Head of caudate nucleus (tissue), 42 donors: ENCODE results near the gene STN1.

Experiments used
- DNase-seq, 42 donors: peaks; one replicate each; pipeline versions ENCODE4 v3.0.0 to v3.0.0-alpha.2; 2020 to 2021; ENCODE audit warnings: mixed read lengths in 7 of 42
- intact Hi-C: fragments of 100-400 bp; cut with DNase I; formaldehyde crosslinking; loops from one replicate; pipeline ENCODE4 v1.15.0; 2022

Gene STN1

GRCh38 chr10:103840740-103841070 is 77.3 kb downstream of the STN1 start:
- intact Hi-C loops, result no loop called here
- no peak for DNase-seq

- peak in 9 of 42 donors; percentile 28 to 65 (median 40) for DNase-seq
- intact Hi-C loops, result no loop called here
Measured at GRCh38 chr10:103839872-103840739, 77.9 kb downstream of the STN1 start.

- no peak for DNase-seq
- intact Hi-C loops, result no loop called here
Measured at GRCh38 chr10:103839519-103839871, 78.5 kb downstream of the STN1 start.

DNA sequence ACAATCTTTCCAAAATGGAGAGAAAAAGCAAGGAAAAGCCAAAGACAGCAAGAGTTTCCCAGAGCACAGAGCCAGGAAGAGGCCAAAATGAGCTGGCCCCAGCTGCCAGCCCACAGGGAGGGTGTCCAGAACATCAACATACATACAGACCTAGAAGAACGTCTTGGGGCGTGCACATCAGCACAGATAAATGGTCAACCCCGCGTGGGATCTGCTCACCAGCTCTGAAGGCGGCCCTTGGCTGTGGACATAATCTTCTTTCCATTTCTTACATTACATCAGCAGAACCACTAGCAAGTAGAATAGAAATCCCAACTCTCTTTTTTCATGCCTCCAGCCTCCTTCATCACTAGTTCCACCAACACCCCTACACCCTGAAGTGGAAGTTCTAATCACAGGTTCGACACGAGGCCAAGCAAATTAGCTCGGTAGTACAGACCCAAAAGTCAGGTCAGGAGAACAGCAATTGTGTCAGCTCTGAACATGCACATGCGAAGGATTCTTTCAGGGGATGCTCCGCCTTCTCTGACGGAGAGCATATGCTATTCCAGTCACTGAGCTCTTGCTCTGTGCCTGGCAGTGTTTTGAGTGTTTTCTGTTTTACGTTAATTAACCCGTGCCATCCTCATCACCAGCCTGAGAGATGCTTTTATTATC is 79.0 kb downstream of the STN1 start:
- intact Hi-C loops, result no loop called here
- no peak for DNase-seq

GRCh38 chr10:103838070-103838395 is 80.0 kb downstream of the STN1 start:
- peak in 1 of 42 donors; percentile 5 for DNase-seq
- intact Hi-C loops, result no loop called here

DNA sequence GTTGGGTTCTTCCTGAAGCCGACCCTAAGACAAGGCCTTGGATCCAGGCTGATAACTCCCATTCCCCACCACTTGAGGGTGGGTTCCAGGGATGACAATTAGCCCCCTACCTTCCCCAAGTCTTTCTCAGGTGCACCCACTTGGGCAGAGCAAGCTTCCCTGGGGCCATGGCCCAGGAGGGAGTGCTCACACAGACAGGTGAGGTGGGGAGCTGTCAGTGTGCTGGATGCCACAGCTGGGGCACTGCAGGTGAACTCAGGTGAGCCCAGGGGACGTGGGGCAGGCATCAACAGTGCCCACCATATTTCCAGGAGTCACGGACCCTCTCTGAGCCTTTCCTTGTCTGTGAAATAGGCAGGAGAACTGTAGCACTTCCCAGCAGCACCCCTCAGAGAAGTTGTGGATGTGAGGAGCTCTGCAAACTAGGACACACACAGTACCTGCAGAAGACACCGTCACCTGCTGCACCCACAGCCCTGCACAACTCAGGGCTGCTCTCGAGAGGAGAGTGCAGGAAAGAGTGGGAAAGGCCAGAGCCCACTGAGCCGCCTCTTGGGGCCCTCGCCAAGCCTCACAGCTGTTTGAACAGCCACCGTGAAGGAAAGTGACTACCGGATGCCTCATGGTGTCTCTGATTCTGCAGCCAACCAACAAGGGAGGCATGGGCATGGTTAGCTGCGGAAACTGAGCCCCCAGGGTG is 80.5 kb downstream of the STN1 start:
- intact Hi-C loops, result no loop called here
- no peak for DNase-seq

GRCh38 chr10:103836861-103837260 is 81.1 kb downstream of the STN1 start:
- no peak for DNase-seq
- intact Hi-C loops, result no loop called here

DNA sequence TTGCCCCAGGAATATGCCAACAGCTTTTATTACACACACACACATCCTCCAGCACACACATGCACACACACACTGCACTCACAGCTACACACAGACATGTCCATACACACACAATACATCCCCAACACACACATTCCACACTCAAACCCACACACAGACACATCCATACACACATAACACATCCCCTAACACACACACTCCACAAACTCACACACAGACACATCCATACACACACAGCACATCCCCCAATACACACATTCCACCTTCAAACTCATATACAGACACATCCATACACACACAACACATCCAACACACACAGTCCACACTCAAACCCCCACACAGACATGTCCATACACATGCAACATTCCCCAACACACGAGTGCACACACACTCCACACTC is 81.7 kb downstream of the STN1 start:
- intact Hi-C loops, result no loop called here
- no peak for DNase-seq

- DNase-seq, result peak in 8 of 42 donors; percentile 16 to 73 (median 36)
- intact Hi-C loops, result no loop called here
Measured at GRCh38 chr10:103835096-103836050, 82.6 kb downstream of the STN1 start.

GRCh38 chr10:103834436-103835095 is 83.4 kb downstream of the STN1 start:
- intact Hi-C loops, result no loop called here
- DNase-seq, result no peak

DNA sequence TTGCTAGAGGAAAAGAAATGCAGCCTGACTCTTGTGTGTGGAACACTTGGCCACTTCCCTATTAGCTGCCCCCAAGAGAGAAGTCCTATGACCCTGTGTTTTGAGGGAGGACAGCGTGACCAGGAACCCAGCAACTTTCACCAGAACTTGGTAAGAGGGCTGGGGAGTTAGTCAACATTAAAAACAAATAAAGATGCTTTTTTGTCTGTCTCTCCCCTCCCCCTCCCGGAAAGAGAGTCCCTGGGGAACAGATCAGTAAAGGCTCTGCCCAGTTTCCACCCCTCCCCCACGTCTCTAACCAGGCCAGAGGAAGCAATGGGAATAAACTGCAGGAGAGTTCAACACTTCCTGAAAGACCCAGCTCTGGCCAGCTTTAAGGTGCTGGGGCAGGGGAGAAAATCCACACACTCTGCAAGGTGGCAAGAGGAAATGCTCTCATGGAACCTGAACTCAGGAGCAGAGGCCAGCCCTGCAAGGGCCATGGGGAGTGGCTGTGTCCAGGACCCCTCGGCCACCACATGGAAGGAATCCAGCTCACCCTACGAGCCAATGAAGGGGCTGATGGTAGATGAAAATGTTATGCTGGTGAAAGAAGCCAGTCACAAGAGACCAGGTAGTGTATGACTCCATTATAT is 84.1 kb downstream of the STN1 start:
- peak in 4 of 42 donors; percentile 17 to 57 (median 34) for DNase-seq
- intact Hi-C loops, result no loop called here

DNA sequence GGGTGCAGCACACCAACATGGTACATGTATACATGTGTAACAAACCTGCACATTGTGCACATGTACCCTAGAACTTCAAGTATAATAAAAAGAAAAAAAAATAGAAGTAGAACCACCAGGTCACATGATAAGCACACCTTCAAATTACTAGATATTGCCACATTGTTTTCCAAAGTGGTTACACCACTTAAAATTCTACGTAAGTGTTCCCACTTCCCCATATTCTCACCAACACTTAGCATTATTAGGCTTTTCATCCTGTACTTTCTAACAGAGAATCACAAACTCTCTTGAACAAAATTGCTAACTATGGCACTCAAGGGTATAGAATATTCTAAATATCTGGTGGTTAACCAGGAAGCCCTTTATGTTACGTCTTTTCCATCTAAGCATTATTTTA is 85.2 kb downstream of the STN1 start:
- intact Hi-C loops, result no loop called here
- DNase-seq, result no peak
